PFSK-1 (cell line): Measurements from ENCODE around the gene CEBPZOS.

Experiments
- FOXP2 ChIP-seq: optimal IDR thresholded peaks from 2 replicates; pipeline ENCODE3; 2011; ENCODE audit warnings: borderline replicate concordance, control low read depth, inconsistent platforms; ENCODE audit not compliant: insufficient read depth; ENCODE audit errors: extremely low read length, extremely low read depth
- POLR2AphosphoS5 ChIP-seq: IDR thresholded peaks from 2 replicates; pipeline ENCODE4 v1.6.1; 2012; ENCODE audit warnings: low read depth, mild to moderate bottlenecking, control low read depth, low read length, moderate library complexity
- REST ChIP-seq, 2 experiments: IDR thresholded peaks; 2 replicates each; pipeline versions ENCODE4 v1.6.1 to v1.8.0; 2011 to 2012; ENCODE audit warnings: low read depth in 2 of 2, low read length in 2 of 2, control low read depth in 1 of 2, inconsistent platforms in 1 of 2, mild to moderate bottlenecking in 1 of 2, moderate library complexity in 1 of 2; ENCODE audit not compliant: insufficient read depth in 1 of 2
- SIN3A ChIP-seq: IDR thresholded peaks from 2 replicates; pipeline ENCODE4 v1.6.1; 2012; ENCODE audit warnings: mild to moderate bottlenecking, low read length, moderate library complexity, borderline replicate concordance; ENCODE audit not compliant: insufficient read depth
- TAF1 ChIP-seq: IDR thresholded peaks from 2 replicates; pipeline ENCODE4 v1.6.1; 2012; ENCODE audit warnings: low read length, control low read depth, borderline replicate concordance; ENCODE audit not compliant: insufficient read depth

The CEBPZOS gene

DNA sequence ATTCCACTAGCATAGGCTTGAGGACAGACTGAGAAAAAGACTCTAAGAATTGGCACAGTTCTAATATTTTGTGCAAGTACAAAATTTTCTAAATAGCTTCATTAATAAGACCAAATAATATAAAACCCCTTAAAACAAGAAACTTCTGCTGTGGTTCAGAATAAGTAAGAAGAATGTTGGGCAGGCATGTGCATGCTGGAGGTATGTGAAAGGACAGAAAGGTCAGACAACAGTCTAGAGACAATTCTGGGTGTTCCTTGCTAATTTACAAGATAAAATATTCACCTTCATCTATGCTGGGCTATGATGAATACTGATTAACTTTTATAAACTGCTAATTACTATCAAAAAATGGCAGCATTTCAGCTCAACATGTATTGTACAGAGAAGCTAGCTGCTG lies 14.9 kb downstream of the CEBPZOS start:
- TF ChIP-seq POLR2AphosphoS5 (no peak), FOXP2 (no peak), SIN3A (no peak), REST (IDR thresholded peaks at IDR 0.05; ENCODE audit: insufficient read depth in 1 of 2, low read depth in 2 of 2, low read length in 2 of 2) (no peak), TAF1 (no peak)

DNA sequence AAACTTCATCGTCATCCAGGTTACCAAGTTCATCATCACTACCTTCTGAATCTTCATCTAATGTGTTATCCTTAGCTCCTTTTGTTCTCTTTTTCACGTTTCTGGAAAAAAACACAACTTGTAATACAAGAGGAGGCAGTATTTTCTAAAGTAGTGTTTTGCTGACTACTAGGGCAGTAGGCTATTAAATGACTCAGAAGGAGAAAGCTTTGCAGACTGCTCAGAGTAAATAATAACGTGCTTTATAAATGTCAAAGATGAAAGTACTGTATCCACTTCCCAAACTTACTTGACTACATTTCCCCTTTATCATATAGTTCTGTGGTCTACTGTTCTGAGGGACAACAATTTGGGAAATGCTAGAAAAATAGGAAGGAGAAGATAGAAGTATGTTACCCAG lies 15.6 kb downstream of the CEBPZOS start:
- TF ChIP-seq FOXP2 (no peak), SIN3A (no peak), TAF1 (no peak), REST (IDR thresholded peaks at IDR 0.05; ENCODE audit: insufficient read depth in 1 of 2, low read depth in 2 of 2, low read length in 2 of 2) (no peak), POLR2AphosphoS5 (no peak)

DNA sequence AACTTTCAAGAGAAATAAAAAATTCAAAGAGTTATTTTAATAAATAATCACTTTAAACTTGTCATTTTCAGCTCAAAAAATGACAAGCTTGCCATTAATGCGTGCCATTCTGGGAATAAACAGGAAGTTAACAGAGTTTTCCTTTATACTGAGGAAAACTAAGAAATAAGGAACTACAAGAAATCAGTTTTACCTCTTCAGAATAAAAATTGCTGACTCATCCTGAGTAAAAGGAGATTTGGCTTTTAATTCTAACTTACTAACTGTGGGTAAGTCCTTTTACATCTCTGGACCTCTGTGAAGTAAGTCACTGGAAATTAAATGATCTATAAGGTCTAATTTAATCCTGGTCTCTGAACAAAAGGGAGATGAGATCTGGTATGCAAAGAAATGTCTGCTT lies 19.0 kb downstream of the CEBPZOS start:
- TF ChIP-seq TAF1 (no peak), SIN3A (no peak), REST (IDR thresholded peaks at IDR 0.05; ENCODE audit: insufficient read depth in 1 of 2, low read depth in 2 of 2, low read length in 2 of 2) (no peak)

GRCh38 chr2:37219046-37219445 lies 22.8 kb downstream of the CEBPZOS start:
- TF ChIP-seq REST (IDR thresholded peaks at IDR 0.05; ENCODE audit: insufficient read depth in 1 of 2, low read depth in 2 of 2, low read length in 2 of 2) (no peak), POLR2AphosphoS5 (no peak), SIN3A (no peak), FOXP2 (no peak), TAF1 (no peak)

DNA sequence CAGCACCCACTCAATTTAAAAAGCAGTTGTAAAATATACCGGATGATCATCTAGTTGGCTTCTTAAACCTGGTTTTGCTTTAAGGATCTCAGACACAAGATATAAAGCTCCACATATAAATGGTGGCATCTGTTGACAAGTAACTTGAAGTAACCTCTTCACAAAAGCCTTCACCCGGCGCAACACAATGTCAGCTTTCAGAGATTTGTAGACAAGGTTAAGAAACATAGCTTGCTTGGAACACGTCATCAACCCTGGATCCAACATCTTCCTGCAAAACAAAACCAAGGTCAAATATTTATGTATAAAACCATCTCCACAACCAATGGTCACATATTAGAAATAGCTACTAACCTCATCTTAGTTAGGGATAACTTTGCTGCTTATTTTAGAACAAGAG lies 26.8 kb downstream of the CEBPZOS start:
- TF ChIP-seq FOXP2 (no peak), SIN3A (no peak), TAF1 (no peak), REST (IDR thresholded peaks at IDR 0.05; ENCODE audit: insufficient read depth in 1 of 2, low read depth in 2 of 2, low read length in 2 of 2) (no peak), POLR2AphosphoS5 (no peak)
